ENCODE data around the gene CIB2.

The CIB2 gene

DNA sequence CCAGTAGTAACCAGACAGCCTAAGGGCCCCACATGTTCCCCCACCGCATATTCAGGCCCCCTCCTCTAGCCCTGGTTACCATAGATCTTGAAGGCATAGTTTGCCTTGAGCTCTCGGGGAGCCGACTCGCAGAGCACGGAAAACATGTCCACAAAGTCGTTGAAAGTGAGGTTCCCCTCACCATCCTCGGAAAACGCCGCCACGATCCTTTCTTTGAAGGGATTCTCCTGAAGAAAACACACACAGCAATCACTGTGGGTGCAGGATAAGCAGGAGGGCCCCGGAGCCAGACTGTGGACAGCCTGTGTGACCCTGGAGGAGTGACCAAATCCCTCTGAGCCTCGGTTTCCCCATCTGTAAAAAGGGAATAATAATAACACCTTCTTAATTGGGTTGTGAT lies 22.1 kb downstream of the CIB2 start:
- DNase-seq = no peak

DNA sequence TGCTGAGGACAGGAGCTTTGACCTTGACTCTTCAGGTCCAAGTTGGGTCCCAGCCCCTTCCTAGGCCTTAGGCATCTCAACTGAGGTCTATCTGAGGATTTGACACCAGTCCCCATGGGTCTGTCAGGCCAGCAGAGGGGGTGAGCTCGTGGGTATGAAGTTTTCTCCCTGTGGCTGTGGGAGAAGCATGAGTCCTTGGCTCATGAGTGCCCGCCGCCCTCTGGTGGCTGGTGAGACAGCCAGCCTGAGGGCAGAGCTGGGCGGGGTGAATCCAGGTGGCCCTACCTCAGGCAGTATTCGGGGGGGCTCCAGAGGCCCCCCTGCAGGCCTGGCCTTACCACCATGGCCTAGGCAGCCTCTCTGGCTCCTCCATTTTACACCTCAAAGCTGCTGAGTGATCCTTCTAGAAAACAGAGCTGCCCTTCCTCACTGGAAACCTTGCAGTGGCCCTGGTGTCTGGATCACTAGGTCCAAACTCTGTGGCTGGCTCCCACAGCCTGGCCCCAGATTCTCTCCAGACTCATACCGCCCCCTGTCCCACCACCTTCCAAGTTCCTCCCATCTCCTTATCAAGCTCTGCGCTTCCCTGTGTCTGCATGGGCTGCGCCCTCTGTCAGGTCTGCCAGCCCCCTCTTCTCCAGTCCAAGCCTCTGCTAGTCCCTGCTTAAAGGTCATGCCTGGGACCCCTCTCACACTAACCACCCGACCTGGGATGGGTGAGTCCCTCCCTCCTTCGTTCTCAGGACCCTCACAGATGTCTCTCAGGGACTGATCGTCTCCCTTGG lies 22.8 kb downstream of the CIB2 start:
- peak in 53 of 56 donors; percentile 6 to 88 (median 46) for DNase-seq

- no peak for DNase-seq
Observed at GRCh38 chr15:78107471-78107870, 23.8 kb downstream of the CIB2 start.

DNA sequence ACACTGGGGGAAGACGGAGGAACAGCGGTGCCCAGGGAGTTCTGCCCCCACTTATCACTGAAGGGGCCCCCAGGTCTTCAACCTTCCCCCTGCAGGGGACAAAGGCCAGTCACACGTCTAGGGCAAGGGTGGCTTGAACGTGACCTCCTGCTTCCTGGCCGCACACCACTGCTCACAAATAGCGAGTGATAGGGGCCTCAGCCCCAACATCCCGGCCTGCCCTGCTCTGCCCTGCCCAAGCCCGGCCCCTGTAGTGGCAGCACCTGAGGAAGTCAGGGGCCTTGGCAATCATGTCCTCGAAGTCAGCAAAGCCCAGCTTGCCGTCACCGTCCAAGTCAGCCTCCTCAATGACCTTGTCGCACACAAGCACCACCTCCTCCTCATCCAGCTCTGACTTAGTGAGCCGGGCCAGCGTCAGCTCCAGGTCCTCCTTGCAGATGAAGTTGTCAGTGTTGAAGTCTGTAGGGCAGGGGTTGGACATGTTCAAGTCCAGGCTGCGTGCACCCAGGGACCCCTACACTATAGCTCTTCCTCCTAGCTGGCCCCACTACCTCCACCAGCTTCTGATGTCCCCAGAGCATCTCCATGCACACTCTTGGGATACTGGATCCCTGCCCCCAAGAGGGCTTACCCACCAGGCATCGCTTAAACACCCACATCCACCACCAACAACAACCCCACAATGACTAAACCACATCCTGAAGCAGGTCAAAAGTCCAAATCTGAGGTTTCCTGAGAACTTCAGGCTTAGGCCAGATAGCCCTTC lies 25.6 kb downstream of the CIB2 start:
- DNase-seq = no peak

DNA sequence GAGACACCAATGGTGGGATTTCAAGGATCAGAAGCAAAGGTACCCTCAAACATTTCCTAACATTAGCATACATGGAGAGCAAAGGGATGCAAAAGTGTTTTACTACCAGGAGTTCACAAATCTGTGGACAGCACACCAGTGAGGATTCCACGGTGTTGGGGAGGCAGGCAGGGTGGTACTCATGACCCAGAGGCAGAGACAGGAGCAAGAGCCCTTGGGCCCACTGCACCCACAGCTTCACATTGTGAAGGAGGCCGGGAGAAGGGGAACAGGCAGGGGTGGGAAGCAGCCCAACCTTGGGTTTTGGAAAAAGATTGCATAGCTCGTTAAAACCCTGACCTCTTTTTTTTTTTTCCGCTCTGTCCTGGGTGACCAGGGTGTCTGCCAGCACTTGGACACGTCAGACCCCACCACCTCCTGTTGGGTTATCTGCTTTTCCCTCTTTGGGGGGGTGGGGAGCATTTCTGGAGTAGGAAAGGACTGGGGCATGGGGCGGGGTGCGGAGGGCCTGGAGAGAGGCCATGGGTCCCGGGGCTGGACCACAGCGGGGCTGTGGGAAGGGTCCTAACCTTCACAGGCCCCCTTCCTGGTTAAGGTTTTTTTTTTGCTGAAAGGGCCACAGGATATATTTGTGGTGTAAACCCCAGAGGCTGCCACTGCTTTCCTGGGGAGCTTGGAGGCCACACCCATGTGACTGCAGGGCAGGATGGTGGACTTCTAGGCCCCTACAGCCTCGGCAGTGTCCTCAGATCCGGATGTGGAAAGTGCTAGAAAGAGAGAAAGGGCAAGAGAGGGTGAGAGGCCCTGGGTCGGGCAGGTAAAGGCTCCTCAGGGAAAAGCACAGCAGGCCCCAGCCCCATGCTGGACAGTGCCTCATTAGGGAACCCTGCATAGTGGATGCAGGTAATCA lies 26.4 kb downstream of the CIB2 start:
- no peak for DNase-seq

DNA sequence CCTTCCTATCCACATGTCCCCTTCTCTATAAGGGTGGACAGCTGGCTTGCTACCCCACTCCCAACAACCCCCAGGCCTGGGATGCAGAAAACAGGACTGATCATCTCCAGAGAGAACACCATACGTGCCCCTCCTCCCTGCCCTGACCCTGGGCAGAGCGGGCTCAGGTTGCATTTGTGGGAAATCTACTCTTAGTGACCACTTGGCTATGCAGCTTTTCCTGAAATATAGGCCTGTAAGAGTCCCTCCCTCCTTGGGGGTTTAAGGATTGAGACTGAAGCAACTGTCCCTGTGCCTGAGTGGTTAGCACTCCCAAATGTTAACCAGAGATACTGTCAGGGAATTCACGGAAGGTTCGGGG lies 27.1 kb downstream of the CIB2 start:
- DNase-seq = no peak

DNA sequence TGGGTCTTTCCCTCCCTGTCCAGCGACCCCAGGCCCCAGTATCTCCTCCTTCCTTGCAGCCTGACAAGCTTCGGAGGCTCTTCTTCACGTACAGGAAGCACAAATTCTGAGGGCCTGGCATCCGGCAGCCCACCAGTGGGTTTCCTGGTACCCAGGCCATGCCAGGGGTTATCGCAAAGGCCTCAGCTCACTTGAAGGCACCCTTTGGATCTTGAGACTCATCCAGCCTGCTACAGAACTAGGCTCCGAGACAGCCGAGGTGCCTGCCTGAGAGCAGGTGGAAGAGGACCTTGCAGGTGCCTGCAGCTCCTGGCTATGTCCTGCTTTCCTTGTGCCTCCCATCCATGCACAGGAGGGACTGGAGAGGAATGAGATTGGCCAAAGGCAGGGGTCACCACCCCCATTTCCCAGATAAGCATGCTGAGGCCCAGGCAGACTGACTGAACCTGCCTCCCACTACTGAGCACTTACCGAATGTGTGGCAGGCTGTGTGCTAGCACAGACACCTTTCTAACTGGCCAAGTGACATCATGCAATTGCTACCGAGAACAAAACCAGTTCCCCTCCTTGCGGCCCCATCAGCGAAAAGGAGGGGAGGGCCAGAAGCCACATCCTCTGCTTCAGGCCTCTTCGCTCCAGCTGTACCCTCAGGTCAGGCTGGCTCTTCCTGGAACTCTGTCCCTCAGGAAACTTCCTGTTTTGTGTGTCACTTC lies 27.7 kb downstream of the CIB2 start:
- no peak for DNase-seq

DNA sequence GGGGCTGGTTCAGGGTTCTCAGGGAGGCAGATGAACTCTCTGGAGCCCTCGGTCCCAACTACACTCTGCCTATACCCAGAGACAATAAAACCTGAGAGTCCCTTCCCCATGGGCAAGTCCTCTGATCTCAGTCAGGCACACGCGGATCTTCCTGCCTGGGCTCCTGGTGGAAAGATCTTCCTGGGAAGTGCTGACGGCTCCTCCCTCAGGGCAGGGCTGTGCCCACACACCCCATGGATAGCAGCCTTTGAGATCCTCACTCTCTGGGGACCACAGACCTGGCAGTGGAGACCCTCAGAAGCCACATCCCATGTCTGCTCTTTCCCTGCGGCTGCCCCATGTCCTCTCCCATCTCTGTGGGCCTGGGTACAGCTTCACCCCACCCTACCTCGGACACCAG lies 28.5 kb downstream of the CIB2 start:
- no peak for DNase-seq

GRCh38 chr15:78102211-78102610 lies 29.0 kb downstream of the CIB2 start:
- DNase-seq = no peak

GRCh38 chr15:78101423-78102105 lies 29.7 kb downstream of the CIB2 start:
- no peak for DNase-seq

DNA sequence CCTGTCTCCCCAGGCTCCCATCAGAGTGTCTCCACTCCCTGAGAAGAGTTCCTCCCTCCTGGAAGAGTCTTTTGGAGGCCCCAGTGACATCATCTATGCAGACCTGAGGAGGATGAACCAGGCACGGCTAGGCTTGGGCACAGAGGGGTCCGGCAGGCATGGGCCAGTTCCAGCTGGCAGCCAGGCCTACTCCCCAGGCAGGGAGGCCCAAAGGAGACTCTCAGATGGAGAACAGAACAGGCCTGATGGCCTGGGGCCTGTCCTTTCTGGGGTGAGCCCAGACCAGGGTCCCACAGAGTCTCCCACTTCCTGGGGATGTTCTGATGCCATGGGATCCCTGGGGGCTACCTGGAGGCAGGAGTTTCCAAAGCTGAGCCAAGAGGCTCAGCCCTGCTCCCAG lies 30.4 kb downstream of the CIB2 start:
- no peak for DNase-seq

DNA sequence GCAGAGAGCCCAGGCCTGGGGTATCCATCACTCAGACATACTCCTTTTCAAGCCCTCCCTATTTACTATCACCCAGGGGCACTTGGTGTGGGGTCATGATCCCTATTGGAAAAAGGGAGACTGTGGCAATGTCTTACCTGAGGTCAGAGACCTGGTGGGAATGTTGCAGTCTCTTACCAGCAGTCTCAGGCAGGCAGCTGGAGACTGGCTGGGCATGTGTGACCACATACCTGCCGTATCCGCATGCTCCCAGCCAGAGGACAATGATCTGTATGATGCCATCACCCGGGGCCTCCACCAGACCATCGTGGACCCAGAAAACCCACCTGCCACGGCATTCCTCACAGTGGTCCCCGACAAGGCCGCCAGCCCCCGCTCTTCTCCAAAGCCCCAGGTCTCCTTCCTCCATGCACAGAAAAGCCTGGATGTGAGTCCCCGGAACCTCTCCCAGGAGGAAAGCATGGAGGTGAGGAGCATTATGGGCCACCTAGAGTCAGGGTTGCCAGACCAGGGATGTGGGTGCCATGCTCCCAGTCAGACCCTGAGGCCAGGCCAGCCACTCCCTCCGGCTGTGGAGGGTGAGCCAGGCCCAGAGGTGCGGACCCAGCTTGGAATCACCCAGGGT lies 33.0 kb downstream of the CIB2 start:
- no peak for DNase-seq

DNA sequence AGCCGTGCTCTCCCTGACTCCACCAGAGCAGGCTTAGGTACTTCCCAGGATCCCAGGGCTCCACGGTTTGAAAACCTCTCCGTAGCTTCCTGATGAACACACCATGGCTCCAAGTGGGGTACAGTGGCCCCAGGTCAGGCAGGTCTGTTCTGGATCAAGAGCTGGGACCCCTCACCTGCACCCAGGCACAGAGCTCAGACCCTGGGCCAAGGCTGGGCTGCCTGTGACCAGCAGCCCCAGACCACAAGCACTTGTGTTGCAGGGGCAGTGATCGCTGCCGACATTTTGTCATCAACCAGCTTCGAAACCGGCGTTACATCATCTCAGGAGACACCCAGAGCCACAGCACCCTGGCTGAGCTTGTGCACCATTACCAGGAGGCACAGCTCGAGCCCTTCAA lies 33.6 kb downstream of the CIB2 start:
- DNase-seq = no peak

DNA sequence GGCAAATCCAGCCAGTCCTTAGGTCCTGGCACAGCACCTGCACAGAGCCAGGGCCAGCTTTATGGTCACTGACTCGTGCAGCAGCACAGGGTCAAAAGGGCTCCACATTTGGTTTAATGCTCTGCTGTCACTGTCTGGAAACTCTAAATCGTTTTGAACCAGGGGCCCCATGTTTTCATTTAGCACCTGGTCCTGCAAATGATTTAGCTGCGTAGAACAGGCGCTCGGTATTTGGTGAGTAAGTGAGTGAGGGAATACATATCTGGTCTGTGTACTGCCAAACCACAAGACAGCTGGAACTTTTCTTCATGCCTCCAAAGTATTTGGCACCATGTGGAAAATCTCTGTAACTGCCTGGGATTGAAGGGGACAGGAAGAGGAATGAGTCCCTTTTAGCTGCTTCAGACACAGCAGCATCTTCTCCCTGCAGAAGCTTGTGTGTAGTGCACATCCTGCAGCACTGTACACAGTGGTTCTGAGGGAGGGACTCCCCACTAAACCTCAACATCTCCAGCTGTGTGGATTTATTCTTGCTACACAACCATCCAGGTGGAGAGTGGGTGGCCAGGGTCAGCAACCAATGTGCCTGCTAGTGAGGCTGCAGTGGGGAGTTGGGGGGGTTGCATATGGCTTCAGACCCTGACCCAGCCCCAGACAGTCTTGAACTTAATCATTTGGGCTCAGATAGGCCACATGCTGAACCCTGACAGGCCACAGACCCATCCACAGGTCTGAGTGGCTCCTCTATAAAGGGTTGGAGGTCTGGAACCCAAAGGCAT lies 37.8 kb downstream of the CIB2 start:
- no peak for DNase-seq

- no peak for DNase-seq
Observed at GRCh38 chr15:78092261-78093041, 38.8 kb downstream of the CIB2 start, which contains the start of gene SH2D7. Gene SH2D7 (plus strand): TSS chr15:78092561. CDS start chr15:78092585, 24 bp downstream.

DNA sequence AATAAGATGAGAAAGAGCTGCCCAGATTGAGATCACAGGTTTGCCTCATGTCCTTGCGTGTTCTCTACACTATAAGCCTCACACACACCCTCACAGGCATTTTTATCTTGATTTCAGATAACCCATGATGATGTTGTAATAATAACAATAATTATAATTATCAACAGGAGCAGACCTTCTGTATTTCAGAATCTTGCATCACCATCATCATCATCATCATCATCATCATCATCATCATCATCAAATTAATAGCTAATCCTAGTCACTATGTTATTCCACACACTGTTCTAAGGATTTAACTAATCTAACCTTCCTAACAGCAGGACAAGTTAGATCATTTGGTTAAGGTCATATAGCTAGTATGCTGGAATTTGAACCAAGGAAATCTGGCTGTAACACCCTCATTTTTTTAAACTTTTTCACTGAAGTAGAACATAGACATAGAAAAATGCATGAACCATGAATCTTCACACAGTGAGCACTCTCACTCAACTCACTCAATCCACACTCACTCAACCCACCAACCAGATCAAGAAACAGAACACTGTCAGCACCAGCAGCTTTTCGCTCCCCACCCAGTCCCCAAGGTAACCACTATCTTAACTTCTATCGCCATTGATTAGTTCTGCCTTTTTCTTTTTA lies 40.7 kb downstream of the CIB2 start:
- DNase-seq = no peak

DNA sequence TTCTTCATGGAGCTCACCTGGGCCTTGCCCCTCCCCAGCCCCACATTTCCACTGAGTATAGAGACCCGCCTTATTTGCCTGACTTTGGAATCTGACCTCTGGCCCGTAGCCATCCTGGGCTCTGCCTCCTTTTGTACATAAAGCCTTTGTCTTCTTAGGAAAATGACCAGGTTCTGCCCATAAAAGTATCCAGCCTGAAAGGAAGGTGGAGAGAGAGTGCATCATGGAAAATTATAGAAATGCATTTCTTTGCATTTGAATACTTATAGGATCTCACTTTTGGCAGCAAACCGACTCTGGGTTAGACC lies 42.5 kb downstream of the CIB2 start:
- DNase-seq = no peak
